ENCODE results near the gene TEK. TPM values are rescaled to one million over a fixed set of nuclear protein-coding genes. Genes with fewer than 3 reads are reported as not detected.
"Not testable (repeated sequence)": the region's sequence is repeated elsewhere in the genome, so short reads cannot be mapped to it uniquely, and the experiment has no call there.

Gene TEK
- total RNA-seq, 1 donor from 2014 or later, result 2.7 TPM

DNA sequence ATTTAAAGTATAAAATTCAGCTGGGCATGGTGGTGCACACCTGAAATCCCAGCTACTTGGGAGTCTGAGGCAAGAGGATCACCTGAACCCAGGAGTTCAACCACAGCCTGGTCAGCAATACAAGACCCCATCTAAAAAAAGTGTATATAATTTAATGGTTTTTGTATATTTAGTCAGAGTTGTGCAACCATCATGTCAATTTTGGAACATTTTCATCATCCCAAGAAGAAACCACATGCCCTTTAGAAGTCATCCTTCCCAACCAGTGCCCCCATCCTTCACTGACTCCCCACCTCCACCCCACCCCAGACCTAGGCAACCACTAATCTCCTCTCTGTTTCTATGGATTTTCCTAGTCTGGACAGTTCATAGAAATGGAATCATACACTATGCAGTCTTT, 18.8 kb upstream of the TEK start:
- no peak for TF ChIP-seq CTCF (IDR thresholded peaks at IDR 0.05)
- H3K27me3 Mint-ChIP-seq (ENCODE audit: low read depth), result no peaks in the 10 kb centered on the region
- no peaks in the 10 kb centered on the region for H3K9me3 Mint-ChIP-seq (ENCODE audit: low read depth)
- no peak for DNase-seq (ENCODE audit: low spot score)
- no peak overlapping the region for H3K4me3 Mint-ChIP-seq (ENCODE audit: unreplicated experiment)
- H3K36me3 Mint-ChIP-seq (ENCODE audit: low read depth), result no peaks in the 10 kb centered on the region
- H3K27ac Mint-ChIP-seq (ENCODE audit: unreplicated experiment), result peak overlapping the region; percentile 97
- peaks cover 80% of the 10 kb centered on the region for H3K4me1 Mint-ChIP-seq (ENCODE audit: low read depth)

DNA sequence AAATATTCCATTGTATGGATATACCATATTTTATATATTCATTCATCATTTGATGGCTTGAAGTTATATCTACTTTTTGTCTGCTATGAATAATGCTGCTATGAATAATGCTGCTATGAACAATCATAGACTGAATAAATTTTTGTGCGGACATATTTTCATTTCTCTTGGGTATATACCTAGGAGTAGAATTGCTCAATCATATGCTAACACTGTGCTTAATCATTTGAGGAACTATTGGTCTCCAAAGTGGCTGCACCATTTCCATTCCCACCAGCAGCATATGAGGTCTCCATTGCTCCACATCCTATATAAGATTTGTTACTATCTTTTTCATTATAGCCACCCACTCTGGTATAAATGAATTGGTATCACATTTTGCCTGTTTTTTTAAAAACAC, 18.3 kb upstream of the TEK start:
- Mint-ChIP-seq H3K27me3 (ENCODE audit: low read depth) (no peaks in the 10 kb centered on the region), H3K9me3 (ENCODE audit: low read depth) (no peaks in the 10 kb centered on the region), H3K27ac (ENCODE audit: unreplicated experiment) (no peak overlapping the region), H3K36me3 (ENCODE audit: low read depth) (no peaks in the 10 kb centered on the region), H3K4me3 (ENCODE audit: unreplicated experiment) (no peak overlapping the region), H3K4me1 (ENCODE audit: low read depth) (peaks cover 80% of the 10 kb centered on the region)
- no peak for DNase-seq (ENCODE audit: low spot score)
- no peak for TF ChIP-seq CTCF (IDR thresholded peaks at IDR 0.05)

- not testable (repeated sequence) for H3K4me3 Mint-ChIP-seq (ENCODE audit: unreplicated experiment); DNase-seq (ENCODE audit: low spot score); H3K27me3 Mint-ChIP-seq (ENCODE audit: low read depth); H3K36me3 Mint-ChIP-seq (ENCODE audit: low read depth); H3K9me3 Mint-ChIP-seq (ENCODE audit: low read depth); H3K27ac Mint-ChIP-seq (ENCODE audit: unreplicated experiment)
- peaks cover 71% of the 10 kb centered on the region for H3K4me1 Mint-ChIP-seq (ENCODE audit: low read depth)
Observed at GRCh38 chr9:27092496-27092895, 16.5 kb upstream of the TEK start.

GRCh38 chr9:27093384-27094067, 15.5 kb upstream of the TEK start:
- H3K36me3 Mint-ChIP-seq (ENCODE audit: low read depth); H3K27ac Mint-ChIP-seq (ENCODE audit: unreplicated experiment); H3K27me3 Mint-ChIP-seq (ENCODE audit: low read depth); H3K9me3 Mint-ChIP-seq (ENCODE audit: low read depth); DNase-seq (ENCODE audit: low spot score); H3K4me3 Mint-ChIP-seq (ENCODE audit: unreplicated experiment): not testable (repeated sequence)
- peaks cover 62% of the 10 kb centered on the region for H3K4me1 Mint-ChIP-seq (ENCODE audit: low read depth)

GRCh38 chr9:27094640-27095298, 14.3 kb upstream of the TEK start:
- Mint-ChIP-seq H3K9me3 (ENCODE audit: low read depth) (no peaks in the 10 kb centered on the region), H3K4me1 (ENCODE audit: low read depth) (peaks cover 49% of the 10 kb centered on the region), H3K27me3 (ENCODE audit: low read depth) (no peaks in the 10 kb centered on the region), H3K36me3 (ENCODE audit: low read depth) (no peaks in the 10 kb centered on the region), H3K4me3 (ENCODE audit: unreplicated experiment) (no peak overlapping the region), H3K27ac (ENCODE audit: unreplicated experiment) (peak overlapping the region; percentile 73)
- TF ChIP-seq CTCF (IDR thresholded peaks at IDR 0.05), result no peak
- DNase-seq (ENCODE audit: low spot score), result no peak

DNA sequence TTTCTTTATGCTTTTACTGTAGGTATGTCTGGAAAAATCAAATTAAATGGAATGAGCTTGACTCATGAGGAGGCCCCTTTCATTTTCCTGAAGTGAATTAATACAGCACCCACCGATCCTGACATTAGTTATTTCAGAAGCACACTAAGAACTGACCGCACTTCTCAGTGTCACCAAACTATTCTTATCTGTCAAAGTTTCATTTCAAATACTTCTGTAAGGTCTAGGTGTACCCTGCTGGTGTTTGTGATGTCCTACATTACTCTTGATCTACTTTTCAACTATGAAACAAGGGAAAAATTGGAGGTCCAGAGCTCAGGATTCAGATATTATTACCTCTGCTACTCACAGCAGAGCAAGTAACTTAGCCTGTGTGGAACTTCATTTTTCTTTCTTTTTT, 1.8 kb upstream of the TEK start:
- Mint-ChIP-seq H3K27ac (ENCODE audit: unreplicated experiment) (no peak overlapping the region), H3K4me3 (ENCODE audit: unreplicated experiment) (no peak overlapping the region), H3K4me1 (ENCODE audit: low read depth) (peaks cover 11% of the 10 kb centered on the region), H3K9me3 (ENCODE audit: low read depth) (peaks cover 3% of the 10 kb centered on the region), H3K36me3 (ENCODE audit: low read depth) (no peaks in the 10 kb centered on the region), H3K27me3 (ENCODE audit: low read depth) (no peaks in the 10 kb centered on the region)
- TF ChIP-seq CTCF (IDR thresholded peaks at IDR 0.05), result no peak
- no peak for DNase-seq (ENCODE audit: low spot score)

All from chondrocyte (in vitro differentiated cells).